Measurements from ENCODE around the gene CEP128. TPM values are rescaled to one million over a fixed set of nuclear protein-coding genes. Genes with fewer than 3 reads are reported as not detected.
"Not testable (repeated sequence)": the region's sequence is repeated elsewhere in the genome, so short reads cannot be mapped to it uniquely, and the experiment has no call there.

CEP128 gene
- total RNA-seq, 1 experiment from 2014 or later = 10.4 TPM

DNA sequence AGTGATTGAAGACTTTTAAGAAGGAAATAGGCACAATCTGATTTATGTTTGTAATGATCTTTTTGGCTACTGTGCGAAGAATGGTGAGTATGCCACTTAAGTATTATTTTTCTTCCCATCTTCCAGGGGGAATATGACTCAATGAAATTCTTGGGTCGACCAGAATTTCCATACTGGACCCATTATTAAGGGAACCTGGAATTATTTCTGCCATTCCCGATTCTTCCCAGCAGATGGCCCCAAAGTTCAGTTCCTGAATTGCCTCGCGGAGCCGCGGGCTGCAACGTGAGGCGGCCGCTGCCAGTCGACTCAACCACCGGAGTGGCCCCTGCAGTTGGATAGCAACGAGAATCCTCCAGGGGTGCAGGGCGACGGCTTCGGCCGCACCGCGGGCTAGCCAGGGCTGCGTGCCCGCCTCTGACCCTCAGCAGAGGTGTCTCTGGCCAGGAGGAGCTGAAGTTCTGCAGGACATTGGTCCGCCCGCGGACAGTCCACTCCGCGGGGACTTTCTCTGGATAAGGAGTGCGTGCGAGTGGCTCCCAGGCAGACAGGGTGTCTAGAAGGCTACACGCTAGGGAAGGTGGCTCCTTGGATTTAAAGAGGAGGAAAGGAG, 13.3 kb upstream of the CEP128 start:
- DNase-seq (ENCODE audit: low read depth) = peak; percentile 82

DNA sequence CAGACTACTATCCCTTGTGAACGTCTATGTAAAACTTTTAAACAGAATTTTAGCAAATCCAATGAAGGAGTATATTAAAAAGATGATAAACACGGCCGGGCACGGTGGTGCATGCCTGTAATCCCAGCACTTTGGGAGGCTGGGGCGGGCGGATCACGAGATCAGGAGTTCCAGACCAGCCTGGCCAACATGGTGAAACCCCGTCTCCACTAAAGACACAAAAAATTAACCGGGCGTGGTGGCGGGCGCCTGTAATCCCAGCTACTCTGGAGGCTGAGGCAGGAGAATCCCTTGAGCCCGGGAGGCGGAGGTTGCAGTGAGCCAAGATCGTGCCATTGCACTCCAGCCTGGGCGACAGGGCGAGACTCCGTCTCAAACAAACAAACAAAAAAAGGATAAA, 11.7 kb upstream of the CEP128 start:
- DNase-seq (ENCODE audit: low read depth) = not testable (repeated sequence)

DNA sequence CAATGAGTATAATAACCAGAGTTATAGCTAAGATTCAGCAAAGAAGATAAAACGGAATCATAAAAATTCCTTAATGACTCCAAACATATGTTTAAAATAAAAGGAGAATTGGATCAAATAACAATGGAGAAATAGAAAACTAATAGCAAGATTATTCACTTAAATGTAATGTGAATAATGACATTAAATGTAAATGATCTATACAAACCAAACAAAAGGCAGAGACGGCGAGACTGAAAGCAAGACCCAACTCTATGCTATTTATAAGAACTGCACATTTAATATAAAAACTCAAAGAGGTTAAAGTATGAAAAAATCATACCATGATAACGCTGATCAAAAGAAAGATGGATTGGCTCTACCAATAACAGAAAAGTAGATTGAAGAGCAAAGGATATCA, 10.0 kb upstream of the CEP128 start:
- DNase-seq (ENCODE audit: low read depth) = no peak

DNA sequence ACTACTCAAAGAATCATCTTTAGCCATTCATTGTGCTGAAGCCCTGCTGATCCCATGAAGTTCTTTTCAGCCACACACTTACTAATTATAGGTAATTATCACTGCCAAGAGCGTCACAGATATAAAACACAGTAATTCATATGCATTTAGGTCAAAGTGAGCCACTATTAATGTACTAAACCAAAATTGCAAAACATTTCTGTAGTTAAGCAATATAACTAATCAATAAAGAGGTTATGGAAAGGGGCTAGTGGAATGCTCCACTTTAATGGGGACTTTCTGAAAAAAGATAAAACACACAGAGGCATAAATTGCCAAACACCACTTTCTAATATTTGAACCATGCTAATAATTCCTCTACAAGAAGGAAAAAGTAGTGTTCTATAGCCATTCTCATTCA, 6.8 kb upstream of the CEP128 start:
- no peak for DNase-seq (ENCODE audit: low read depth)

DNA sequence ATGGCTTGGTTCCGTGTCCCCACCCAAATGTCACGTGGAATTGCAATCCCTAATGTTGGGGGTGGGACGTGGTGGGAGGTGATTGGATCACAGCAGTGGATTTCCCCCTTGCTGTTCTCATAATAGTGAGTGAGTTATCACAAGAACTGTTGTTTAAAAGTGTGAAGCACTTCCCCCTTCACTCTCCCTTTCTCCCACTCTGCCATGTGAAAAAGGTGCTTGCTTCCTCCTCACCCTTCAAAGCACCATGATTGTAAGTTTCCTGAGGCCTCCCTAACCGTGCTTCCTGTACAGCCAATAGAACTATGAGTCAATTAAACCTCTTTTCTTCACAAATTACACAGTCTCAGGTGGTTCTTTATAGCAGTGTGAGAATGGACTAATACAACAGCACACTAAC, 5.3 kb upstream of the CEP128 start:
- DNase-seq (ENCODE audit: low read depth) = no peak

DNA sequence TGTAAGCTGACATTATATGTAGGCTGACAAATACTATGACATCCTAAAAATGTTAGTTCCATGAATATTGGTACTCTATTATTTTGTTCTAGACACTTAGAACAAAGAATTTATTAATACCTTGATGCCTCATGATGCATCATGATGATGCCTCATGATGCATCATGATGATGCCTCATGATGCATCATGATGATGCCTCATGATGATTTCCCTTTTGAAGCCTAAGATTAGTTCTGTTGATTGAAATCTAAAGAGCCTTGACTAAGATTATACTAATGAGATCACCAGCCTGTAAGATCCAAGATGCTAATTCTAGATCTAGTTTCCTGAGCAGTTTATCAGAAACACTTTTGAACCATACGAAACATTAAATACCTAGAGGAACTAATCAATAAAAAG, 4.6 kb upstream of the CEP128 start:
- peak; percentile 33 for DNase-seq (ENCODE audit: low read depth)

DNA sequence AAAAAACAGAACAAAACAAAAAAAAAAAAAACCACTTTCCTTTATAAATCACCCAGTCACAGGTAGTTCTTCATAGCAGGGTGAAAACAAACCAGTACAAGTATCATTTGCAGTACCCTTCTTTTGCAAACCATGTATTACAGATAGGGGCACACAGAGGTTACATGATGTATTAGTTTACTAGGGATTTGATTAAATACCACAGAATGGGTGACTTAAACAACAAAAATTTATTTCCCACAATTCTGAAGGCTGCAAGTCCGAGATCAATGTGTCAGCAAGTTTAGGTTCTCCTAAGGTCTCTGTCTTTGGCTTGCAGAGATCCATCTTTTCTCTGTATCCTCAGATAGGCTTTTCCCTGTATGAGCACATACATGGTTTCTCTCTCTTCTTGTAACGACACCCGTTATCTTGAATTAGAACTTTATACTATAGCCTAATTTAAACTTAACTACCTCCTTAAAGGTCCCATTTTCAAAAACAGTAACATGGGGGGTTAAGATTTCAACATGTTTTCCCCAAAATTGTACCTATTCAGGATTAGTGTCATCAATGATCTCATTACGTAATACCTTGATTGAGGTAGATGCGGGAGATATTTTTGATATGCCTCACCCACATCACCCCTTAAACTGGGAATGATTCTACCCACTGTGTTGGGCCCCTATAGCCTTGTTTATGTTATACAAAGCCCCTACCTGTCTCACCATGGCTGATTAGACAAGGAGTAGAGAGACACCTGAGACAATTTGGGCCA, 3.5 kb upstream of the CEP128 start:
- peak; percentile 50 for DNase-seq (ENCODE audit: low read depth)

DNA sequence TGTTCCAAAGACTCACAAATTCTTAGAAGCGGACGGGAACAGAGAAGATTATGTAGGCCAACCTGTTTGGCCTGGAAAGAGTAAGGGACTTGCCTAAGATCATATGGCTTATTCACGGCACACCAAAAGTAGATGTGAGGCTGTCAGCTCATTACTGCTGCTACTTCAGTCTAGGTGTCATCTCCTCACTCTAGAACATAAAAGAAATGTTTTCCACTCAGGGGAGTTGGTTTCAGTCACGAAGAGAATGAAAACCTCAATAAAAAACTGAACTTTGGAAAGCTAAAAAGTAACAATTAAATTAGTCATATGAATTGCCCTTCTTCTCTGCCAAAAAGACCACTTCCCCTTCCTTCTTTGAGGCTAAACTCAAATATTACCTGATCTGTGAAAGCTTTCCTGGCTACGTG, 658 bp upstream of the CEP128 start:
- DNase-seq (ENCODE audit: low read depth) = no peak

DNA sequence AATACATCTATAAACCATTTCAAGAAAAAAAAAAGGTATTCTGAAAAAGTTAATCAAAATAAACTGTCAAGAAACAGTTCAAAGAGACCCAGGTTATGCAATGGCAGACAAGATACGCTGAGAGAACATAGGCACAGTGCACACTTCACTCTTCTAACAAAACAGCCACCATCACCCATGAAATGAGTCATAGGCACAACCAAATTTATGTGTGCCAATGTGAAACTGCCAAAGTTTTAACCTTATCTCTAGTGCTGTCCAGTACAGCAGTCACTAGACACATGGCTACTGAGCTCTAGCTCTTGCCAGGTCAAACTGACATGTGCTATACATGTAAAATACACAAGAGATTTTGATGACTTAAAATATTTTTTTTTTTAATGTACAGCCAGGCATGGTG, 1.4 kb downstream of the CEP128 start:
- peak; percentile 37 for DNase-seq (ENCODE audit: low read depth)

DNA sequence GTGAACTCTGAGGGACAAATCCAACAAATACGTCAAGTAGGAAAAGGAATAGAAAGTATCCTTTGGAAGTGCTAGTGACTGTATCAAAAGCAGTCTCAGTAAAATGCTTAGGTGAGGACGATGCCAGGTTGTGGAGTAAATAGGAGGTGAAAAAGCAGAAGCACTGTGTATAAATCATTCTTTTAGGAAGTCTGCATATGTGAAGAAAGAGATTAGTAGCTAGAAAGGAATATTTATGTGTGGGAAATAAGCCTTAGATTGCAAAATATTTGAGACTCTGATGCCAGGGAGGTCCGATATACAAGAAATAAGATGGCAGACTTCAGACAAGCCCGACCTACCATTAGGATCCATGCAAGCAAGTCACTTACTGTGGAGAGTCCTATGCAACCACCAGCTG, 7.9 kb downstream of the CEP128 start:
- no peak for DNase-seq (ENCODE audit: low read depth)

DNA sequence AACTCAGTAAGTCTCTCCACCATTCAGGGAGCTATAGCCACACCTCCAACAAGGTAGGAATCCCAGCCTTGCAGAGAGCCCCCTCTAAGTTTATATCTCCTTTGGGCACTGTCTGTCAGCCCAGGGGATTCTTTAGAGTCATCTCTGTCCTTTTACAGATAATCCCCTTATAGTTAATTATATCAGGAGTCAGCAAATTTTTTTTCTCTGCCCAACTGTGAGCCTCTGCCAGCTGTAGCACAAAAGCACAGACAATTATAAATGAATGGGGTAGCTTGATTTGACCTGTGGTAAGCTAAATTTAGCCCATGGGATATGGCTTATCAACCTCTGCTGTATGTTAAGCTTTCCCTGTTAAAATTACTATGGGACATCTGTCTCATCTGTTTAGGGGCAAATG, 8.3 kb downstream of the CEP128 start:
- DNase-seq (ENCODE audit: low read depth) = no peak

DNA sequence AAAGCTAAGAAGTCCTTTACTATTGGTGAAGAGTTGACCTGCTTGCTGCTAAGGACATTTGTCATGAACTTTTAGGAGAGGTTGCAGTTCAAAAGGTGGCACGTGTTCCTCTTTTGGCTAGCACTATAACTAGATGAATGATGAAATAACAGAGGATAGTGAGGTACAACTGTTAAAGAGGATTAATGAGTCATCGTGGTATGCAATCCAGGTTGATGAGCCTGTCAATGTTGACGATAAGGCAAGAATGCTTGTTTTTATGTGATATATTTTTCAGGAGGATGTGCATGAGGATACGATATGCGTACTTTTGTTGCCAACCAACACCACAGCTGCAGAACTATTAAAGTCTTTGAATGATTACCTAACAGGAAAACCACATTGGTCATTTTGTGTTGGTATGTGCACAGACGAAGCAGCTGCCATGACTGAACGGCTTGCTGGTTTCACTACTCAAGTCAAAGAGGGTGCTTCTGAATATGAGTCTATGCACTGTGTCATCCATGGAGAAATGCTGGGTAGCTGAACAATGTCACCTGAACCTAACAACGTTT, 10.6 kb downstream of the CEP128 start:
- DNase-seq (ENCODE audit: low read depth) = peak; percentile 98

DNA sequence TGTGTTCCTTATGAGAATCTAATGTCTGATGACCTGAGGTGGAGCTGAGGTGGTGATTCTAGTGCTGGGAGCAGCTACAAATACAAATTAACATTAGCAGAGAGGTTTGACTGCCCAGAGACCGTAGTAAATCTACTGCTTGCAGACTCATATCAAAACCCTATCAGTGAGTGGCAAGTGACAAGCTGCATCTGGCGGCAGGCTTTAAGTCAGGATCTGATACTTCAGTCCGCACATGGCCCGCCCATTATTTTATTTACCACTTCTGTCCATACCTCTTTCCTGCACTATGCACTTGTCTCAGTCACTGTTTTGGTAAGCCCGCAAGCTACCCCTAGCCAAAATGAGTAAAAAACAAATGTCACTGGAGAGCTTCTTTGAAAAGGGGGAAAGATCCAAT, 11.4 kb downstream of the CEP128 start:
- no peak for DNase-seq (ENCODE audit: low read depth)

DNA sequence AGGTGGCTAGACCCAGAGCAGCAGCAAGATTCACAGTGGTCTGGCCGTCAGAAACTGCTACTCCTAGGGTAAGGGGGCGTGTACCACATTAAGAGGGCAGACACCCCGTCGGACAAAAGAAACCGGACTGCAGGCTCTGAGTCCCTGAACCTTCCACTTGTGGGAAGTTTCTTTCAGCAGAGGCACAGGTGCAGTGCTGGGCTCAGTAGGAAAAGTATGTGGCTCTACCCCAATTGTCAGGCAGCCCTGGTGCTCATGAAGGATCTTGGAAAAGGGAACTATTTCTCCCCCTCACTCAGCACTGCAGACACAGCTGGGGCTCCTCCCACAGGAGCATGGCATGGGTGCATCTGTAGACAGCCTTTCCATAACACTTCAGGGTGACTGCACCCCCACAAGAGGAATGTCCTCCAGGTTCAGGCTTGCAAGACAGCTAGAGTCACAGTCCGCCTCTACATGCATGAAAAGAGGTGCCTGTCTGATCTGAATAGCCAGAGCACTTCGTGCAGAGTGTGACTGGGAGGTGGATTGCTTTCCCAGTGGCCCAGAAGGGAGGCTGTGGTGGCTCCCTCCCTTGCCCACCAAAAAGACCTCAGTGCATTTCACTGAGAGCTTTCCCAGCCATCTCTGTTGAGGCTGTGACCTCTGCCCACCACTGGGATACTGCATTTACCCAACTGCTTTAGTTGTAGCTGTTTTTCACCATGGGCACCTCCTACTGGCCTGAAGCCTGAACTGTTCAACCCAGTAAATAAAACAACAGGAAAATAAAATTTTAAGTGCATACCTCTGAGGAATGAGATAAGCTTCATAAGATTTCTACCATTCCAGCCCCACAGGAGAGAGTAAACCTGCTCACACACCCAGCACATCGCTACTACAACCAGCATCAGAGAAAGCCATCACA, 14.2 kb downstream of the CEP128 start:
- DNase-seq (ENCODE audit: low read depth) = no peak

DNA sequence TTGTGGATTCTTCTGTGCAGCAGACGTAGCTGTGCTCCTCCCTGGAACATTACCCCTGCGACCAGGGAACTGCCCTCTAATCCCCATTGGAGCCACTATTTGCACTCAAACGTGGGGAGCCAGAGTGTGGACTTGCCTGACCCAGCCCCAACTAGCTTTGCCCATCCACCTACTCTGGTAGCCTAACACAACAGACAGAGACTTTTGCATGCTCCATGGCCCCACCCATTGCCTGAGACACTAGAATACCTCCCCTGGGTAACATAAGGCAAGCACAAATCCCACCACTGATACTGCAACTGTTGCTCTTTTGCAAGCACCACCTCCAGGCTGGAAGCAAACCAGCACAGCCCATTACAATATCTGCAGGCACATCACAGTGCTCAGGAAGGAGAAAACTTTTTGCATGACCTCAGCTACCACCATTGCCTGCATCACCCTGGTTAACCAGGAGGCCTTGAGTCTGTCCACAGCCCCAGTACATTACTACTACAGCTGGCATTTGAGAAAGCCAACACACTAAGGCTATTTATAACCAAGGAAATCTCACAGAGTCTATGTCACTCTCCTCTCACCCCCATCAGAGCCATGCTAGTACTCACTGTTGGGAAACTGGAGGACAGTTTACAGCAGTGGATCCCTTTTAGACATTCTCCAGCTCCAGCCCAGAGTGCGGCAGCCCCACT, 15.0 kb downstream of the CEP128 start:
- DNase-seq (ENCODE audit: low read depth) = peak; percentile 74

DNA sequence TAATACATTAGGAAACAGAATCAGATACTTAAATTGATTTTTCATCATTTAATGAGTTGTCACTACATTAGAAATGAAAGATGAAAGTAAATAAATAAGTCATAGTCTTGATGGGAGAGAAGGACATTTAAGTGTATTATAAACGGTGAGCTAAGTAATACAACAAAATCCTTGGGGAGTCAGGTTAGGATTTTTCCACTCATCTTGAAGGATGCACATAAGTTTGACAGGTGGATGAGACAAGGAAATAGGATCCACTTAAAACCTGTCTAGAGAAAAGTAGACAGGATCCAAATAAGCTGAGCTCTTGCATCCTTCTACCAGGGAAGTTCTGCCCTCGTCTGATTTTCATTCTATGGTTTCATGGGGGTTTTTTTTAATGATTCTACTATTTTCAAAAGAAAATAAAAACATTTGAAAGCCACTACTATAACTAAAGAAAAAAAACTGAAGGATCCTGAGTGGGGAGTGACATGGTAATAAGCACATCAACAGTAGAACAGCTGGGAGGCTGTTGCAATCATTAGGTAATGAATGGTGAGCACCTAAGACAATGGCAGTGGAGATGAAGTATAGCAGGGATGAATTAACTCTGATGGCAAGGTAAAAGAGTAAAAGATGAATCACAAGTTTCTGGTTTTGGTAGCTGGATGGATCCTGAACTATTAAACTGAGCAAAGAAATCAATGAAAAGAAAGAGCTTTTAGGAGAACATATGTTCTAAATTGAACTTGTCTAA, 17.0 kb downstream of the CEP128 start:
- peak; percentile 22 for DNase-seq (ENCODE audit: low read depth)

DNA sequence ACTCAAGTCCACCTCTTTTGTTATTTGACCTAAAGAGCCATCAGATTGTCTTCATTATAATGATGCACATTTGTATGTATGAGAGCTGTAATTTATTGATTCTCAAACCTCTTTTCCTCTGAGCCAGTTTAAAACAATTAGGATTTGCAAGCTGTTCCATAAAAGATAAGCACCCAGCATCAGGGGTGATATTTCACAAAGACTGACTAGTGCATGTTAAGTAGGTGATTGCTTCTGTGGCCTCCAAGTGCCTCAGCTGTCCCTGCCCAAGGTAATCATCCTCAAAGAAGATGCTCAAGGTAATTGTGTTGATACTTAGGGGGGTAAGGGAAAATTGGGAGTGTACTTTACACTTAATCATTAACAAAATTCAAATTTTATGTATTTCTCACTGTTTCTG, 18.2 kb downstream of the CEP128 start:
- no peak for DNase-seq (ENCODE audit: low read depth)

DNA sequence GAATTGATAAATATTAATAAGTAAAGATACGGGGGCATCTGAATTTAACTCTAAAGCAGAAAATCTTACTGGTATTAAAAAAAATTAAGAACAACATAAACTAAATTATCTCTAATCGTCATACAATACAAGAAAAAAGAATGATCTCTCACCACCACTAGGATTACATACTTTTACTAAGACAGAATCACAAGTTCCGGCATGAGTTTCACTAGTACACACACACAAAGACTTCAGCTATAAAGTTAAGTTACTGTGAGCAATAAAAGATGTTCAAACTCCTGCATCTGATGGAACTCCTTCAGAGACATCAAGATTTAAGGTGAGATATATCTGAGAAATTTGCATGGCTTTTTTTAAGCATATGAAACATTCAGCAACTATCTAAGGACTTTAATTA, 21.9 kb downstream of the CEP128 start:
- no peak for DNase-seq (ENCODE audit: low read depth)

DNA sequence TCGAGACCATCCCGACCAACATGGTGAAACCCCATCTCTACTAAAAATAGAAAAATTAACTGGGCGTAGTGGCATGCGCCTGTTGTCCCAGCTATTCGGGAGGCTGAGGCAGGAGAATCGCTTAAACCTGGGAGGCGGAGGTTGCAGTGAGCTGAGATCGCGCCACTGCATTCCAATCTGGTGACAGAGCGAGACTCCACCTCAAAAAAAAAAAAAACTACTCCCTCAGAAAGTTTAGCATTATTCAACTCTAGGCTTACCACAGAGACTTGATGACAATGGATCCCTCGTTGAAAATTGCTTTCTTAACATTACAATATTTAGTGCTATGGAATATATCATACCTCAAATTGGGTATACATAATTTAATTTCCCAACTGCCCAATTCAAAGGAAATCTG, 29.5 kb downstream of the CEP128 start:
- not testable (repeated sequence) for DNase-seq (ENCODE audit: low read depth)

DNA sequence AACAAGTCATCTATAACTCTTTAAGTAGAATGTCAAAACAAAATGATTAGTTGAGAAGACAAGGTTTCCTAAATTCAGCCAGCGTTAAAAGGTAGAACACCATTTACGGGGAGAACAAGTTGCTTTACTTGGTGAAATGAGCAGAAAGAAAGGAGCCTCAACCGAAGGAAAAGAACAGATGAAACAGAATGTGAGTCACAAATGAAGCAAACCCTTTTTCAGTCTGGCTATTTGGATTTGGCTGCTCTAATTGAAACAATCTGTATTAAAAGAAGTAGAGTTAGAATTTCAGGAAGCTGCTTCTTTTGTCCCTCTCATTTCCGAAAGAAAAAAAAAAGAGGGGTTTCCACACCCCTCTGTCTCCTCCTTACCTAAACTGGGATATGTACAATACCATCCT, 34.6 kb downstream of the CEP128 start:
- peak; percentile 49 for DNase-seq (ENCODE audit: low read depth)

DNA sequence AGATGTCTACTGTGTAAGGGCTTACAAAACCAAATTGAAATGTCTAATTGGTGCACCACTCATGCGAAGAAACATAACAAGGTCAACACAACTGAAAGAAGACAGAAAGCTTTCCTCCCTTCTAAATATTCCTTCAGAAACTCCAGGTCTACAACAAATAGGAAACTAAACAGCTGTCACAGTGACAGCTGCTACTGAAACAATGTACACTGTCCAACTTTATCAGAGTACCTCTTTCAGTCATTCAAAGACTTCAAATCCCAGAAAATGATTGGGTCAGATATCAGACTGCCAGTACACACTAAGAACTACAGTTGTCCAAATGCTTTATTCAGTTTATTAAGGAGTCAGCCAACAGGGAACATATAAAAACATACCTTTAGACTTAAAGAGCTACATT, 35.2 kb downstream of the CEP128 start:
- DNase-seq (ENCODE audit: low read depth) = peak; percentile 89
